Right ventricle myocardium superior (tissue), 1 donor: ENCODE results near the gene SIPA1L3. TPM values are rescaled to one million over a fixed set of nuclear protein-coding genes. Genes with fewer than 3 reads are reported as not detected.
"Not testable (repeated sequence)": the region's sequence is repeated elsewhere in the genome, so short reads cannot be mapped to it uniquely, and the experiment has no call there.

Experiments
- ATAC-seq: fragments of 200-7000 bp; cut with Tn5 transposase; one replicate; pipeline ENCODE4 v1.9.1; 2020; ENCODE audit warnings: mild to moderate bottlenecking; ENCODE audit not compliant: poor library complexity
- DNase-seq: peaks from one replicate; pipeline ENCODE4 v3.0.0-alpha.2; 2020
- intact Hi-C: fragments of 100-400 bp; cut with DNase I; formaldehyde crosslinking; loops from one replicate; pipeline ENCODE4 v1.11.2; 2022
- total RNA-seq: library from RNA; stranded (reverse); fragmentation: NEBNext Ultra II Directional; extraction: Animal tissue kit (Norgen Biotek cat#: 25700); gene quantifications from one replicate; pipeline ENCODE4 v1.2.1, GENCODE V29; 2021
- donor health status: DM: no; HTN: yes; CAD: no; lungs with severe emphysema.

The SIPA1L3 gene
- total RNA-seq, 1 donor from 2014 or later: 8.5 TPM

GRCh38 chr19:38221919-38222830 lies 315.2 kb downstream of the SIPA1L3 start:
- DNase-seq (no peak), ATAC-seq (no peak)
- intact Hi-C loops: no loop called here

GRCh38 chr19:38223119-38223523 lies 316.1 kb downstream of the SIPA1L3 start:
- DNase-seq (no peak), ATAC-seq (no peak)
- intact Hi-C loops: no loop called here

GRCh38 chr19:38223617-38224013 lies 316.6 kb downstream of the SIPA1L3 start:
- intact Hi-C loops: no loop called here
- no peak for DNase-seq
- no peak for ATAC-seq

GRCh38 chr19:38224014-38224862 lies 317.2 kb downstream of the SIPA1L3 start, which contains the start of gene DPF1:
Gene DPF1, minus strand, starts transcription at chr19:38224222. Its CDS starts 80 bp downstream, at chr19:38224142.
- ATAC-seq: peak; percentile 75
- intact Hi-C loops: no loop called here
- DNase-seq: no peak

GRCh38 chr19:38224863-38225218 lies 317.8 kb downstream of the SIPA1L3 start:
- intact Hi-C loops: loop anchor here (5.0 kb wide), 1 partner anchor 83 kb away; no protein-coding TSS in a partner anchor
- not testable (repeated sequence) for DNase-seq, ATAC-seq

- DNase-seq (no peak), ATAC-seq (no peak)
- intact Hi-C loops: loop anchor here (5.0 kb wide), 1 partner anchor 85 kb away; no protein-coding TSS in a partner anchor
Observed at GRCh38 chr19:38227287-38228004, 320.4 kb downstream of the SIPA1L3 start.

GRCh38 chr19:38228005-38228377 lies 321.0 kb downstream of the SIPA1L3 start:
- DNase-seq (no peak), ATAC-seq (no peak)
- intact Hi-C loops: loop anchor here (5.0 kb wide), 1 partner anchor 86 kb away; no protein-coding TSS in a partner anchor

GRCh38 chr19:38228491-38229439 lies 321.8 kb downstream of the SIPA1L3 start:
- DNase-seq: no peak
- intact Hi-C loops: loop anchor here (5.0 kb wide), 1 partner anchor 86 kb away; no protein-coding TSS in a partner anchor
- no peak for ATAC-seq

- DNase-seq: peak; percentile 71
- peak; percentile 76 for ATAC-seq
- intact Hi-C loops: loop anchor here (5.0 kb wide), 2 partner anchors 87 to 332 kb away; no protein-coding TSS in a partner anchor
Observed at GRCh38 chr19:38229585-38230073, 322.6 kb downstream of the SIPA1L3 start.

GRCh38 chr19:38230506-38231133 lies 323.6 kb downstream of the SIPA1L3 start:
- intact Hi-C loops: loop anchor here (5.0 kb wide), 1 partner anchor 333 kb away; no protein-coding TSS in a partner anchor
- not testable (repeated sequence) for ATAC-seq, DNase-seq

- ATAC-seq (no peak), DNase-seq (no peak)
- intact Hi-C loops: loop anchor here (5.0 kb wide), 1 partner anchor 335 kb away; no protein-coding TSS in a partner anchor
Observed at GRCh38 chr19:38231918-38232317, 324.9 kb downstream of the SIPA1L3 start.

GRCh38 chr19:38233740-38234251 lies 326.8 kb downstream of the SIPA1L3 start:
- intact Hi-C loops: loop anchor here (5.0 kb wide), 1 partner anchor 336 kb away; no protein-coding TSS in a partner anchor
- peak; percentile 89 for DNase-seq
- peak; percentile 84 for ATAC-seq

- no peak for DNase-seq
- no peak for ATAC-seq
- intact Hi-C loops: loop anchor here (5.0 kb wide), 1 partner anchor 337 kb away; no protein-coding TSS in a partner anchor
Observed at GRCh38 chr19:38234615-38235014, 327.6 kb downstream of the SIPA1L3 start.

GRCh38 chr19:38239816-38240215 lies 332.8 kb downstream of the SIPA1L3 start:
- DNase-seq (no peak), ATAC-seq (no peak)
- intact Hi-C loops: no loop called here

GRCh38 chr19:38243279-38243673 lies 336.3 kb downstream of the SIPA1L3 start:
- ATAC-seq (no peak), DNase-seq (no peak)
- intact Hi-C loops: loop anchor here (2.0 kb wide), 1 partner anchor 92 kb away; the partner anchor contains the start of gene CATSPERG

- intact Hi-C loops: no loop called here
- DNase-seq (peak; percentile 56), ATAC-seq (no peak)
Observed at GRCh38 chr19:38245826-38246498, 339.0 kb downstream of the SIPA1L3 start.
